SK-N-SH (cell line): Measurements from ENCODE around the gene ACTN3.

Experiments
- CTCF ChIP-seq: fragments of 200-600 bp; sonication (generic); IDR thresholded peaks from 2 replicates; pipeline ENCODE4 v1.6.1; 2017; ENCODE audit warnings: antibody characterized with exemption, mild to moderate bottlenecking, moderate library complexity
- ELF1 ChIP-seq: IDR thresholded peaks from 2 replicates; pipeline ENCODE4 v1.4.0; 2012
- MAX ChIP-seq: IDR thresholded peaks from 2 replicates; pipeline ENCODE4 v1.4.0; 2012; ENCODE audit warnings: low read depth
- MXI1 ChIP-seq: IDR thresholded peaks from 2 replicates; pipeline ENCODE4 v1.6.1; 2012; ENCODE audit warnings: mild to moderate bottlenecking, low read depth, low read length, improper control_type of control experiment
- RCOR1 ChIP-seq: fragments of 150-350 bp; IDR thresholded peaks from 2 replicates; pipeline ENCODE4 v1.6.1; 2017; ENCODE audit warnings: antibody characterized with exemption, low read length
- RFX5 ChIP-seq: IDR thresholded peaks from 2 replicates; pipeline ENCODE4 v1.6.1; 2012; ENCODE audit warnings: mild to moderate bottlenecking, improper control_type of control experiment, low read length
- USF2 ChIP-seq: fragments of 150-350 bp; IDR thresholded peaks from 2 replicates; pipeline ENCODE4 v1.6.1; 2017; ENCODE audit warnings: antibody characterized with exemption, low read length, low read depth, borderline replicate concordance

- TF ChIP-seq CTCF, result no peak
- TF ChIP-seq RFX5, result no peak
- TF ChIP-seq MXI1, result no peak
- no peak for TF ChIP-seq RCOR1
- TF ChIP-seq ELF1, result no peak
- no peak for TF ChIP-seq MAX
- TF ChIP-seq USF2, result no peak
These were observed 1.3 kb downstream of the ACTN3 start for GRCh38 chr11:66548041-66548440.
